Skeletal muscle tissue (tissue), 4 donors: ENCODE results near the gene CUBN. TPM values are rescaled to one million over a fixed set of nuclear protein-coding genes. Genes with fewer than 3 reads are reported as not detected.

ENCODE experiments used
- H3K27ac ChIP-seq: one replicate; pipeline ENCODE4 v1.7.0; 2013; ENCODE audit warnings: mild to moderate bottlenecking, low read depth, low read length, inconsistent platforms
- H3K27me3 ChIP-seq, 3 donors: one replicate each; pipeline ENCODE4 v1.7.0; 2013; ENCODE audit warnings: low read length in 3 of 3; ENCODE audit not compliant: control insufficient read depth in 3 of 3, insufficient read depth in 3 of 3
- H3K36me3 ChIP-seq, 3 donors: one replicate each; pipeline ENCODE4 v1.7.0; 2013; ENCODE audit warnings: low read length in 3 of 3; ENCODE audit not compliant: control insufficient read depth in 3 of 3, insufficient read depth in 3 of 3
- H3K4me1 ChIP-seq, 3 donors: one replicate each; pipeline ENCODE4 v1.7.0; 2013; ENCODE audit warnings: low read length in 3 of 3, mild to moderate bottlenecking in 3 of 3; ENCODE audit not compliant: control insufficient read depth in 3 of 3, insufficient read depth in 3 of 3
- H3K4me3 ChIP-seq, 3 donors: one replicate each; pipeline ENCODE4 v1.7.0; 2013; ENCODE audit warnings: low read length in 3 of 3
- H3K9ac ChIP-seq, 3 donors: one replicate each; pipeline ENCODE4 v1.7.0; 2013; ENCODE audit warnings: low read length in 3 of 3, mild to moderate bottlenecking in 3 of 3, moderate library complexity in 2 of 3, low read depth in 1 of 3
- H3K9me3 ChIP-seq, 3 donors: one replicate each; pipeline ENCODE4 v1.7.0; 2013; ENCODE audit warnings: low read length in 3 of 3; ENCODE audit not compliant: control insufficient read depth in 3 of 3
- total RNA-seq: library from RNA; depleted of rRNA; stranded (reverse); fragments of >200 nt; gene quantifications from one replicate; pipeline ENCODE4 v1.2.3, GENCODE V29; 2014
- donor health status: Osteomylitis.

Gene CUBN
- total RNA-seq, 1 donor from 2014 or later: 4.2 TPM

DNA sequence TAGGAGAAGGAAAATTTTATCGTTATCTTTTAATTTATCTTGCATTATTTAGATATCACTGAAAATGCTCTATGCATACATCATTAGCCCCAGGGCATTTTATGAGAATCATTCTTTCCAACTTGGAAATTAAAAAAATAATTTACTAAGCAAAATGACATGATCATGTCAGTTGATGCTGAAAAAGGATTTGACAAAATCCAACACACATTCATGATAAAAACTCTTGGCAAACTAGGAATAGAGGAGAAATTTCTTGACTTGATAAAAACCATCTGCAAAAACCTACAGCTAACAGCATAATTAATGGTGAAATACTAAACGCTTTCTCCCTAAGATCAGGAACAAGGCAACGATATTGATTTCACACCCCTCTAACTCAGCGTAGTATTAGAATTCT is 272.2 kb downstream of the CUBN start:
- Histone ChIP-seq H3K4me1 (no peaks in the 10 kb centered on the region), H3K27me3 (no peaks in the 10 kb centered on the region), H3K9ac (no peak overlapping the region), H3K4me3 (no peak overlapping the region), H3K9me3 (no peaks in the 10 kb centered on the region), H3K27ac (no peak overlapping the region), H3K36me3 (no peaks in the 10 kb centered on the region)

DNA sequence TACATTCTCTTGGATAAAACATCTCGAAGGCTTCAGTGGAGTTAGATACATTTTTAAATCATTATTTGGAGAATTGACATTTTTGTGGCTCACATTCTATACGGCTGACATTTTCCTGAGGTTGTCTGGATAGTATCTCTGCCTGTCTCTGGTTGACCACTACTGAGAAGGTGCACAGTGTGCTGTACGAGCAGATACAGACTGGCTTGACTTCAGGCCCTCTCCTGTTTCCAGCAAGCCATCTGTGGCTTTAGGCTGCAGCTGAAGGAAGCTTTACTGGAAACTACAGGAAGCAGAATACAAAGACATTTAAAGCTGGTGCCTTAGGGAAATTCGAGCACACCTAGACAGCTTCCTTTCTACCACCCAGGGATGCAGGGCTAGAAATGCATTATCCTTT is 273.0 kb downstream of the CUBN start:
- no peaks in the 10 kb centered on the region for H3K36me3 ChIP-seq
- H3K27ac ChIP-seq: peak overlapping the region; percentile 25
- no peaks in the 10 kb centered on the region for H3K27me3 ChIP-seq
- H3K9ac ChIP-seq: no peak overlapping the region
- H3K4me3 ChIP-seq: no peak overlapping the region
- no peaks in the 10 kb centered on the region for H3K9me3 ChIP-seq
- no peaks in the 10 kb centered on the region for H3K4me1 ChIP-seq

DNA sequence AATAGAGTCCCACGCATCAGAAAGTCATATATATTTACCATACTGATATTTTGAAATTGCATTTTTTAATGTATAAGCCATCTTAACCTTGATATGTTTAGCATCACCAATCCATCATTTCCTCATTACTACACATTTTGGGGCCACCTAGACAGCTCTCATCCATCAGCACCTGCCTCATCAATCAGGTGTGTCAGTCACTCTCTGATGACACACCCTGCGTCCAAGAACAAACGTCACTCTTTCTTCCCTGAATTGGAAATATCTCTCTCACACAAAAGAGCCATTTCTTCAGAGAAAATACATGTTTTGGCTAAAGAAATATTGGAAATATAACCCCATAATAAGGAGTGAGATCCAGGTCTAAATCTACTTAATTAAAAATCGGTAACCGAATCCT is 273.5 kb downstream of the CUBN start:
- Histone ChIP-seq H3K27me3 (no peaks in the 10 kb centered on the region), H3K4me3 (no peak overlapping the region), H3K36me3 (no peaks in the 10 kb centered on the region), H3K9ac (no peak overlapping the region), H3K27ac (peak overlapping the region; percentile 25), H3K4me1 (no peaks in the 10 kb centered on the region), H3K9me3 (no peaks in the 10 kb centered on the region)

DNA sequence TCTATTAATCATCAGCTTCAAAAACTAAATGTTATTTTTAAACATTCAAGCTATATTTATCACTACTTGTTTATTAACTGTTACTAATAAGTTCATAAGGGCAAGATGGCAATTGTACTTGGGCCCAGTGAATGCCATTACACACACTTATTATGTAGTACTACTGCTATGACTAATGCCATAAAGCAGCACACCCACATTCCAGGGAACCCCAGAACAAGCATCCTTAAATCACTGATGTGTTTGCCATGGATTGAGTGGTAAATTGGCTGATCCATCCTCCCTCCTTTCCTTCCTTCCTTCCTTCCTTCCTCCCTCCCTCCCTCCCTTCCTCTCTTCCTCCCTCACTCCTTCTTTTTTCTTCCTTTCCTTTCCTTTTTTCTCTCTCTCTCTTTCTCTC is 275.0 kb downstream of the CUBN start:
- Histone ChIP-seq H3K9ac (no peak overlapping the region), H3K36me3 (no peaks in the 10 kb centered on the region), H3K4me1 (no peaks in the 10 kb centered on the region), H3K27ac (no peak overlapping the region), H3K9me3 (no peaks in the 10 kb centered on the region), H3K27me3 (no peaks in the 10 kb centered on the region), H3K4me3 (no peak overlapping the region)

DNA sequence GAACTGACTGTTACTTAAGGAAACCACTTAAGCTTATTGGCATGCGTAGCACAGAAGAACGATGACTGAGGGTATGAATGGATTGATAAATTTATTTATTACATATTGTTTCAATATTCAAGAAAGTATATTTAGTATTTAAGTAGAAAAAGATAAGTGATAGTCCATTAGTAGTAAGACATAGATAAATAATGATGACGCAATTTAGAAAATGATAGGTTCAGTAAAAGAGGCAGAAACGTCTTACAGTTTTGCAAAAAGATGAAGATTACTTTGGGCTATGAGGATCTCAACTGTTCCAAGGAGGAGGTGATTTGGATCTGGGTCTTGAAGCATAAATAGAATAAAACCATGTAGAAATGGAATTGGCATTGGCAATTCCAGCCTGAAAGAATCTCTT is 275.8 kb downstream of the CUBN start:
- Histone ChIP-seq H3K27ac (no peak overlapping the region), H3K4me1 (no peaks in the 10 kb centered on the region), H3K9ac (no peak overlapping the region), H3K4me3 (no peak overlapping the region), H3K36me3 (no peaks in the 10 kb centered on the region), H3K27me3 (no peaks in the 10 kb centered on the region), H3K9me3 (no peaks in the 10 kb centered on the region)

DNA sequence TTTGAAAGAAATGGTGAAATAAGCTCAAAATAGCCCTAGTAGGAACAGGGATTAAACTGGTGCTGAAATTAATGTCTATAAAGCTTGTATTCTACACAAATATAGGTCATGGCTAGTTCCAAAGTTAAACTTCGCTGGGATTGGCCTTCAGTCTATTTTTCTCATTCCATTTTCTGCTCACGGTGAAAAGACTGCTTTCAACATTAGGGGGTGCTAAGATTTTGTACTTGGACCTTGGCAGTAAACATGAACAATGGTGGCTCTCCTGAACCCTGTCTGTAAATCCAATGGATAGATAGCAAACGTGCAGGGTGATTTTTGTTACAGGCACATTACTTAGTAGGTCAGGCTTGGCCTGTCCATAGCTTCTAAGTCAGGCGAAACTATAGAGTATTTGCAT is 276.4 kb downstream of the CUBN start:
- H3K9me3 ChIP-seq: no peaks in the 10 kb centered on the region
- H3K4me3 ChIP-seq: no peak overlapping the region
- H3K9ac ChIP-seq: no peak overlapping the region
- no peak overlapping the region for H3K27ac ChIP-seq
- H3K36me3 ChIP-seq: no peaks in the 10 kb centered on the region
- H3K4me1 ChIP-seq: no peaks in the 10 kb centered on the region
- H3K27me3 ChIP-seq: no peaks in the 10 kb centered on the region

DNA sequence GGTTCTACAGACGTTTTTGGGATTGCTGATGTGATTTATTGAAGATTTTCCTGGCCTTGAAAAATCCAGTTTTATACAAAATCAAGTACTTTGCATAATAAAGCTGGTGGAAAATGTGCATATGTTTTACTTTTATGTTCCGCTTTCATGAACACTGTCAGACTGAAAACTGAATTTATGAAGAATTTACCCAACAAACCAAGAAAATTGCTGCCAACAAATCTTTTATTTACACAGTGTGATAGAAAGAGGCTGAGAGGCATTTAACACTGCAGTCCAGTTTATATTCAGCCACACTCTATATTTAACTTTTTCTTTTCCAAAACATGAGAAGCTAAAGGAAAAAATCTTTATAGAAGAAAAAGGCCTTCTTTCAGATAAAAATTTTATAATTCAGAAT is 277.0 kb downstream of the CUBN start:
- no peak overlapping the region for H3K9ac ChIP-seq
- H3K9me3 ChIP-seq: no peaks in the 10 kb centered on the region
- no peak overlapping the region for H3K27ac ChIP-seq
- H3K4me3 ChIP-seq: no peak overlapping the region
- no peaks in the 10 kb centered on the region for H3K36me3 ChIP-seq
- H3K27me3 ChIP-seq: no peaks in the 10 kb centered on the region
- no peaks in the 10 kb centered on the region for H3K4me1 ChIP-seq

DNA sequence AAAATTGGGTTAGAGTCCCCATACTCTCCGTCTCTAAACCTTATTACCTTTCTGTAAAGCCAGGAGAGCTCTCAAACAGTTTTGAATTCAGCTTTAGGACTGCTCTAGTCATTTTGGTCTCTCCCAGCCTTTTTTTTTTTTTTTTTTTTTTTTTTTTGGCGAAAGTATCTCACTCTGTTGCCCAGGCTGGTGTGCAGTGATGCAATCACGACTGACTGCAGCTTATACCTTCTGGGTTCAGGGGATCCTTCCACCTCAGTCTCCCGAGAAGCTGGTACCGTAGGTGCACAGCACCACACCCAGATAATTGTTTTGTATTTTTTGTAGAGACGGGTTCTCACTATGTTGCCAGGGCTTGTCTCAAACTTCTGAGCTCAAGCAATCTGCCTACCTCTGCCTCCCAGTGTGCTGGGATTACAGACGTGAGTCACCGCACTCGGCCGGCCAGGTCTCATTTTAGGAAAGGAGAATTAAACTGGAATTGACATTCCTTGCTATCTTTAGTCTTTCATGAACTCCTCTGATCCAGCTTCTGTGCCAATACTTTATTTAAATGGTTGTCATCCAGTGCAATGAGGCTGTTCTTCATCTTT is 281.0 kb downstream of the CUBN start:
- no peak overlapping the region for H3K9ac ChIP-seq

DNA sequence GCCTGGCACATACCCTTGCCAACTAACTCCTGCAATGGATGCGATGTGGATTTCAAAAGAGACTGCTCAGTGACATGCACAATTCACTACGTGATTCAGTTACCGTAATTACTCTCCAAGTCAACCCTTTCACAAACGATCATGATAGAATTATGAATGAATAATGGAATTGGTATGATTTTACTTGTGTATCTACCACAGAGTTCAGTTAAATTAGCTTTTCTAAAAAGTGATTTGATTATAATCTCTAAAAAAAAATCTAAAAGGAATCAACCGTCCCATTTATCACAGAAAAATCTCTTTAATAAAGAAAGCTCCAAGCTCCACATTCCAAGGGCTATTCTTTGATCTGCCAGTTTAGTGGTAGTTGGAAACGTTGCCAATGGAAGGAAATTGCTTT is 282.0 kb downstream of the CUBN start:
- H3K9ac ChIP-seq: no peak overlapping the region
- H3K36me3 ChIP-seq: no peaks in the 10 kb centered on the region
- peaks cover 0 to 5% (median 0%) of the 10 kb centered on the region in 3 donors for H3K4me1 ChIP-seq
- no peak overlapping the region for H3K4me3 ChIP-seq
- H3K27me3 ChIP-seq: no peaks in the 10 kb centered on the region
- no peaks in the 10 kb centered on the region for H3K9me3 ChIP-seq
- no peak overlapping the region for H3K27ac ChIP-seq

More for the DNA sequence above, 281.0 kb downstream of the CUBN start:
- Histone ChIP-seq H3K9me3 (no peaks in the 10 kb centered on the region), H3K4me3 (no peak overlapping the region), H3K4me1 (peaks cover 0 to 5% (median 0%) of the 10 kb centered on the region in 3 donors), H3K36me3 (no peaks in the 10 kb centered on the region), H3K27me3 (no peaks in the 10 kb centered on the region), H3K27ac (no peak overlapping the region)

DNA sequence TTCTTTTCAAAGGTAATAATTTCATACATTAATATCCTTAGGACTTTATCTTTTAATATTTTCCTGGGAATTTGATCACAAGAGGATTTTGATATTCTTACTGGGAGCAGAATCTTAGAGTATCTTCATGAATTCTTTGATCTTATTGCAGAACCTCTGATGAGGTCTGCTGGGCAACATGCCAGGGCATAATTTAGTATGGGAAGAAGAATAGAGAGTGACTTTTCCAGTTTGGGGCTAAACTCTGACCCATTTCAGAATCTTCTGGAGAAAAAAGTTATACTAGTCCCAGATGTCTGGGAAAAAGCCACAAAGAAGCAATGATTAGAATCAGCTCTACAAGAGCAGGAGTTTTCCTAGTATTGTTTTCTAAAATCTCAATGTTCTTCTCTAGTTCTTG is 284.4 kb downstream of the CUBN start:
- Histone ChIP-seq H3K4me1 (peaks cover 0 to 5% (median 0%) of the 10 kb centered on the region in 3 donors), H3K9ac (no peak overlapping the region), H3K36me3 (no peaks in the 10 kb centered on the region), H3K27me3 (no peaks in the 10 kb centered on the region), H3K9me3 (no peaks in the 10 kb centered on the region), H3K4me3 (no peak overlapping the region), H3K27ac (no peak overlapping the region)
